SH-SY5Y (cell line): Measurements from ENCODE around the gene DELE1.

ENCODE experiments used
- GATA2 ChIP-seq: IDR thresholded peaks from 2 replicates; pipeline ENCODE4 v1.6.1; 2011; ENCODE audit warnings: mild to moderate bottlenecking, low read depth, low read length
- GATA3 ChIP-seq: IDR thresholded peaks from 2 replicates; pipeline ENCODE4 v1.6.1; 2011; ENCODE audit warnings: low read depth, mild to moderate bottlenecking, low read length, moderate library complexity

DNA sequence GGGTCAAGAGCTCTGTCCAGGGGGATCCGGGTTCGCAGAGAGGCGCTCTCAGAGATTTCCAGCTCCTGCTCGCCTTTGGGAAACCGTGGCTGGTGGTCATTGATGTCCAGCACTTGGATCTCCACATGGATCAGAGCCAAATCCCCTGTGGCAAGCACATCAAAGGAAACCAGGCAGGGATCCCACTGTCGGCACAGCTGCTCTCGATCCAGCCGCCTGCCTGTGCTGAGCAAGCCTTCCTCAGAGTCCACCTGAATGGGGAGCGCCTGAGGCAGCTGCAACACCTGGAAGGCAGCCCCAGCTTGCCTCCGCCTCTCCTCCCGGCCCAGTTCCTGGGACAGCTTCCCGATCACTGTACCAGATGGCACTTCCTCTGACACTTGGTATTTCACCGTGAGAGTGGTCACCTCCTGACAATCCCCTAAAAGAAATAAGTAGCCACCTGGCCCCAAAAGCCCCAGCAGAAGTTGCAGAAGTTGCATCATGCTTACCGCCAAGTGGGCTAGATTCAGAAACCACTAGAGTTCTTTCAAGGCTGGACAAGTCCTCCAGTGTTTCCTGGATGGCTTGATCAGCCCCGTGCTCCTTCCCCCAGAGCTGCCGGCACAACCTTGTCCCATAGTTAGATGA lies 33.8 kb downstream of the DELE1 start:
- TF ChIP-seq GATA2 (no peak), GATA3 (no peak)
